K562 (cell line): Measurements from ENCODE around the gene HSD11B1L. TPM values are rescaled to one million over a fixed set of nuclear protein-coding genes. Genes with fewer than 3 reads are reported as not detected.
A peak's percentile ranks its signal among the peaks of the same experiment; 100 is the strongest.

Experiments used
- ATAC-seq: fragments of 200-7000 bp; cut with Tn5 transposase; 3 replicates; pipeline ENCODE4 v1.9.1; 2020; ENCODE audit warnings: moderate library complexity
- BruUV-seq: library from RNA; stranded (reverse); fragments of 400-500 nt; replicated peaks from 2 replicates; lab custom pipeline; 2021; lab: Mats Ljungman, UMichigan
- CTCF ChIA-PET: fragments of 300-600 bp; formaldehyde crosslinking; extraction: SDS; loops from one replicate; lab custom pipeline; 2021; ENCODE audit warnings: low intra/inter-chr PET ratio; lab: Yijun Ruan, JAX
- POLR2A ChIA-PET: fragments of 300-600, 350-650 bp; sonication (Branson Sonifier 250); formaldehyde crosslinking; extraction: SDS; loops from one replicate; lab custom pipeline; 2021; ENCODE audit warnings: antibody characterized with exemption, inconsistent platforms; lab: Yijun Ruan, JAX
- DNase-seq, 4 experiments: peaks; one replicate each; pipeline versions ENCODE4 v3.0.0 to v3.0.0-alpha.2; 2011 to 2018; ENCODE audit warnings: low spot score in 3 of 4, mixed read lengths in 3 of 4; ENCODE audit errors: extremely low read depth in 1 of 4
- FAIRE-seq: peaks from 2 replicates; lab custom pipeline; 2011; peaks lifted over from hg19 to GRCh38; lab: Jason Lieb, UNC
- H2AFZ ChIP-seq: 2 replicates; pipeline ENCODE4 v1.6.0; 2011; ENCODE audit warnings: low read depth, low read length, control low read depth, inconsistent platforms
- H3K27ac ChIP-seq: fragments of 200-600 bp; 3 replicates; pipeline ENCODE4 v1.8.0; 2011; ENCODE audit warnings: low read depth, mild to moderate bottlenecking, control low read depth, inconsistent platforms, low read length, moderate library complexity, mixed read lengths; ENCODE audit errors: extremely low read depth
- H3K27me3 ChIP-seq, 2 experiments: fragments of 300-600 bp in 1 of 2; 2 replicates in 1 of 2; 3 replicates in 1 of 2; pipeline versions ENCODE4 v1.6.0 to v1.8.0; 2011; ENCODE audit warnings: inconsistent platforms in 2 of 2, low read length in 2 of 2, mild to moderate bottlenecking in 1 of 2, mixed read lengths in 1 of 2, moderate library complexity in 1 of 2; ENCODE audit not compliant: control insufficient read depth in 2 of 2, insufficient read depth in 2 of 2
- H3K36me3 ChIP-seq: fragments of 300-600 bp; 3 replicates; pipeline ENCODE4 v1.8.0; 2011; ENCODE audit warnings: mild to moderate bottlenecking, low read length, inconsistent platforms; ENCODE audit not compliant: control insufficient read depth, insufficient read depth
- H3K4me1 ChIP-seq, 2 experiments: fragments of 200-600 bp in 1 of 2; replicated peaks in 1 of 2; 2 replicates in 1 of 2; 3 replicates in 1 of 2; pipeline versions ENCODE4 v1.5.1 to v1.8.0; 2011; ENCODE audit warnings: inconsistent platforms in 2 of 2, low read length in 2 of 2, mild to moderate bottlenecking in 1 of 2, mixed read lengths in 1 of 2, moderate library complexity in 1 of 2; ENCODE audit not compliant: control insufficient read depth in 2 of 2, insufficient read depth in 2 of 2
- H3K4me2 ChIP-seq: 2 replicates; pipeline ENCODE4 v1.6.1; 2011; ENCODE audit warnings: low read length, control low read depth, inconsistent platforms, mixed read lengths; ENCODE audit not compliant: insufficient read depth
- H3K4me3 ChIP-seq: fragments of 200-600 bp; sonication (generic), shearing (Covaris generic); 2 replicates; pipeline ENCODE4 v1.5.1; 2016; ENCODE audit warnings: control low read depth, inconsistent platforms
- H3K79me2 ChIP-seq: fragments of 200-600 bp; 3 replicates; pipeline ENCODE4 v1.8.0; 2011; ENCODE audit warnings: low read length, inconsistent platforms; ENCODE audit not compliant: control insufficient read depth, insufficient read depth
- H3K9ac ChIP-seq, 2 experiments: 2 replicates each; pipeline versions ENCODE4 v1.6.0 to v1.6.1; 2011; ENCODE audit warnings: low read depth in 2 of 2, low read length in 2 of 2, control low read depth in 1 of 2, inconsistent platforms in 1 of 2, mild to moderate bottlenecking in 1 of 2, mixed read lengths in 1 of 2; ENCODE audit not compliant: insufficient read depth in 1 of 2
- H3K9me1 ChIP-seq: one replicate; pipeline ENCODE4 v1.6.0; 2011; ENCODE audit warnings: inconsistent platforms, mild to moderate bottlenecking, low read length, moderate library complexity; ENCODE audit not compliant: control insufficient read depth, insufficient read depth
- H3K9me3 ChIP-seq: replicated peaks from 2 replicates; pipeline ENCODE4 v1.5.1; 2011; ENCODE audit warnings: low read depth, low read length, inconsistent platforms; ENCODE audit not compliant: control insufficient read depth, insufficient read depth
- H4K20me1 ChIP-seq: replicated peaks from 2 replicates; pipeline ENCODE4 v1.6.1; 2011; ENCODE audit warnings: low read length, inconsistent platforms, mixed read lengths; ENCODE audit not compliant: control insufficient read depth, insufficient read depth
- BACH1 ChIP-seq: fragments of 200-800 bp; sonication (Bioruptor generic); IDR thresholded peaks from 2 replicates; pipeline ENCODE4 v1.6.1; 2016; ENCODE audit warnings: missing genetic modification characterization, missing compliant biosample characterization
- CHD1 ChIP-seq: fragments of 200-600 bp; sonication (generic); IDR thresholded peaks from one replicate; pipeline ENCODE4 v1.6.1; 2012; ENCODE audit warnings: mild to moderate bottlenecking, moderate library complexity, low read length, inconsistent platforms
- E2F6 ChIP-seq, 2 experiments: IDR thresholded peaks; 2 replicates each; pipeline ENCODE4 v1.6.1; 2011; ENCODE audit warnings: borderline replicate concordance in 1 of 2, control low read depth in 1 of 2, low read depth in 1 of 2, low read length in 1 of 2, mild to moderate bottlenecking in 1 of 2, mixed read lengths in 1 of 2, moderate library complexity in 1 of 2; ENCODE audit not compliant: insufficient read depth in 1 of 2, insufficient read length in 1 of 2, poor library complexity in 1 of 2, severe bottlenecking in 1 of 2; ENCODE audit errors: extremely low read depth in 1 of 2
- ETS2 ChIP-seq: IDR thresholded peaks from 2 replicates; pipeline ENCODE4 v1.6.1; 2016; ENCODE audit warnings: borderline replicate concordance, missing genetic modification characterization, mild to moderate bottlenecking, moderate library complexity, missing compliant biosample characterization; ENCODE audit not compliant: poor library complexity, severe bottlenecking
- FOXM1 ChIP-seq, 2 experiments: fragments of 450-650 bp in 1 of 2; sonication (generic) in 1 of 2; formaldehyde crosslinking in 1 of 2; IDR thresholded peaks; 2 replicates each; pipeline versions ENCODE4 v1.6.1 to v1.9.0; 2017 to 2022; ENCODE audit warnings: low read depth in 2 of 2, mild to moderate bottlenecking in 2 of 2, missing genetic modification reagents in 1 of 2, moderate library complexity in 1 of 2
- L3MBTL2 ChIP-seq: fragments of 450-650 bp; IDR thresholded peaks from 2 replicates; pipeline ENCODE4 v1.6.1; 2016; ENCODE audit warnings: mild to moderate bottlenecking, moderate library complexity
- MLLT1 ChIP-seq, 2 experiments: fragments of 450-650 bp; IDR thresholded peaks; 2 replicates each; pipeline ENCODE4 v1.6.1; 2016
- NR3C1 ChIP-seq: sonication (generic); formaldehyde crosslinking; IDR thresholded peaks from 2 replicates; pipeline ENCODE4 v1.8.1; 2022; ENCODE audit warnings: missing genetic modification reagents
- PCBP2 ChIP-seq: fragments of 200-400 bp; formaldehyde crosslinking; IDR thresholded peaks from 2 replicates; pipeline ENCODE4 v1.6.1; 2018; ENCODE audit warnings: low read length, low read depth, mild to moderate bottlenecking, moderate library complexity; ENCODE audit not compliant: poor library complexity, severe bottlenecking
- TSC22D4 ChIP-seq: fragments of 450-650 bp; IDR thresholded peaks from 2 replicates; pipeline ENCODE4 v1.6.1; 2016; ENCODE audit warnings: missing genetic modification characterization, missing biosample characterization, control low read depth
- UBTF ChIP-seq, 2 experiments: IDR thresholded peaks; 2 replicates each; pipeline ENCODE4 v1.6.1; 2012; ENCODE audit warnings: improper control_type of control experiment in 2 of 2, low read depth in 2 of 2, low read length in 2 of 2, borderline replicate concordance in 1 of 2
- ZC3H4 ChIP-seq: sonication (generic); formaldehyde crosslinking; IDR thresholded peaks from 2 replicates; pipeline ENCODE4 v1.9.0; 2021; ENCODE audit warnings: missing genetic modification reagents, borderline replicate concordance
- ZFP1 ChIP-seq: fragments of 450-650 bp; formaldehyde crosslinking; IDR thresholded peaks from 2 replicates; pipeline ENCODE4 v1.4.0; 2020; ENCODE audit warnings: mild to moderate bottlenecking, mixed read lengths
- ZNF12 ChIP-seq: sonication (generic); formaldehyde crosslinking; IDR thresholded peaks from 2 replicates; pipeline ENCODE4 v1.4.0; 2020; ENCODE audit warnings: mild to moderate bottlenecking, missing genetic modification reagents
- WGBS: fragments of 100-300 bp; shearing (Covaris generic); methylation state at CpG from one replicate; pipeline ENCODE4 v1.1.6; 2016; ENCODE audit warnings: low coverage, mixed read lengths; ENCODE audit not compliant: insufficient coverage; ENCODE audit errors: missing lambda C conversion rate; 5-methylcytosine and 5-hydroxymethylcytosine counted together
- in situ Hi-C: fragments of 300-500 bp; cut with MboI; formaldehyde crosslinking; loops from 4 replicates; pipeline ENCODE4 v1.15.0; 2018; ENCODE audit warnings: inconsistent platforms, mixed read lengths
- intact Hi-C: fragments of 100-400 bp; cut with micrococcal nuclease; formaldehyde crosslinking; loops from 2 replicates; pipeline ENCODE4 v1.14.2; 2022
- polyA plus RNA-seq, 8 experiments: library from polyadenylated mRNA; depleted of rRNA in 4 of 8; stranded (reverse) in 5 of 8; unstranded in 3 of 8; fragments of >200 nt; fragmentation: Nextera tagmentation in 2 of 8; fragmentation: Illumina TruSeq in 1 of 8; extraction: Ambion mirVana in 2 of 8; extraction: Trizol in 1 of 8; gene quantifications; 2 replicates each; pipeline versions ENCODE4 v1.2.1 to v1.2.3, GENCODE V29; 2011 to 2014; ENCODE audit warnings: inconsistent platforms in 1 of 8, missing spikeins in 1 of 8
- total RNA-seq, 7 experiments: library from RNA; depleted of rRNA in 6 of 7; stranded (reverse); fragments of >200 nt in 6 of 7; fragmentation: Illumina TruSeq in 2 of 7; extraction: Trizol in 2 of 7; gene quantifications; 2 replicates each; pipeline versions ENCODE4 v1.2.1 to v1.2.3, GENCODE V29; 2011 to 2021; ENCODE audit warnings: low replicate concordance in 1 of 7

Gene HSD11B1L
- total and polyA plus RNA-seq, 9 of the 15 experiments (the other 6 are each of a cell fraction or from before 2014, with no cell fraction given), result 0.31 to 7.7 (median 2.3) TPM

- Histone ChIP-seq H3K9me3 (no peaks in the 10 kb centered on the region), H3K27ac (peak overlapping the region; percentile 99), H3K36me3 (peaks cover 35% of the 10 kb centered on the region), H3K79me2 (peaks cover 52% of the 10 kb centered on the region), H4K20me1 (0 out of 2 replicates have a peak, but pooled peaks cover 9% of the 10 kb centered on the region), H3K27me3 (no peaks in the 10 kb centered on the region), H3K4me1 (peaks cover 13 to 28% of the 10 kb centered on the region in 2 experiments; a peak in 4 of 5 replicates), H3K9ac (peak overlapping the region; percentile 98 to 99), H3K9me1 (no peaks in the 10 kb centered on the region), H2AFZ (peak overlapping the region; percentile 99; the same call in 1 of the 2 replicates), H3K4me2 (peak overlapping the region; percentile 98), H3K4me3 (peak overlapping the region; percentile 98)
- DNase-seq, result peak in 3 of 4 experiments; percentile 8 to 52 (median 13)
- 2% methylated on average over 53 of the region's 58 CpGs for WGBS
- ChIA-PET CTCF (interaction anchor here (0.8 to 1.0 kb wide), 2 partner anchors 29 to 329 kb away, joined by 4 read pairs; partner anchors contain the start of gene RPL36), POLR2A (interaction anchor here (0.6 to 3.3 kb wide), 25 partner anchors 10 to 1877 kb away, joined by 3 to 31 read pairs (median 5); partner anchors contain the start of genes DUS3L, NDUFA11, NRTN and RPL36)
- intact Hi-C loops (loop anchor here (2.0 kb wide), 1 partner anchor 71 kb away; the partner anchor contains the start of gene DUS3L), in situ Hi-C loops (no loop called here)
- ATAC-seq, result peak; percentile 9
- FAIRE-seq, result no peak
- TSS peak; percentile 72 for BruUV-seq
- TF ChIP-seq PCBP2 (no peak), E2F6 (IDR thresholded peaks at IDR 0.05; ENCODE audit: borderline replicate concordance in 1 of 2, extremely low read depth in 1 of 2, insufficient read depth in 1 of 2, insufficient read length in 1 of 2, low read depth in 1 of 2, low read length in 1 of 2, poor library complexity in 1 of 2, severe bottlenecking in 1 of 2) (peak in 1 of 2 experiments; percentile 70), BACH1 (tag) (no peak), UBTF (IDR thresholded peaks at IDR 0.05; ENCODE audit: borderline replicate concordance in 1 of 2, low read depth in 2 of 2, low read length in 2 of 2) (0 out of 4 replicates have a peak, but pooled peaks of 1 of the 2 experiments have one; percentile 52), FOXM1 (IDR thresholded peaks at IDR 0.05; ENCODE audit: low read depth) (no peak), FOXM1 (CRISPR knock-in tag; IDR thresholded peaks at IDR 0.05; ENCODE audit: low read depth) (peak; percentile 21; the same call in 1 of the 2 replicates), NR3C1 (peak; percentile 85; the same call in 1 of the 2 replicates), ETS2 (tag) (peak; percentile 14), CHD1 (peak; percentile 22), ZC3H4 (CRISPR knock-in tag) (no peak), MLLT1 (IDR thresholded peaks at IDR 0.05) (peak in 1 of 2 experiments; percentile 14; a peak in 1 of 4 replicates), L3MBTL2 (no peak), TSC22D4 (tag) (no peak), ZNF12 (CRISPR knock-in tag) (peak; percentile 22; the same call in 1 of the 2 replicates), ZFP1 (no peak)
These were observed 38.6 kb downstream of the HSD11B1L start for GRCh38 chr19:5719274-5719960.
